COLO668 (cell line): ENCODE measurements around the gene LARP1B.
"Not testable (repeated sequence)": the region's sequence is repeated elsewhere in the genome, so short reads cannot be mapped to it uniquely, and the experiment has no call there.

Source experiments
- DNase-seq: peaks from one replicate; lab custom pipeline; 2025; ENCODE audit not compliant: unreplicated experiment; lab: John Stamatoyannopoulos, UW

The LARP1B gene

DNA sequence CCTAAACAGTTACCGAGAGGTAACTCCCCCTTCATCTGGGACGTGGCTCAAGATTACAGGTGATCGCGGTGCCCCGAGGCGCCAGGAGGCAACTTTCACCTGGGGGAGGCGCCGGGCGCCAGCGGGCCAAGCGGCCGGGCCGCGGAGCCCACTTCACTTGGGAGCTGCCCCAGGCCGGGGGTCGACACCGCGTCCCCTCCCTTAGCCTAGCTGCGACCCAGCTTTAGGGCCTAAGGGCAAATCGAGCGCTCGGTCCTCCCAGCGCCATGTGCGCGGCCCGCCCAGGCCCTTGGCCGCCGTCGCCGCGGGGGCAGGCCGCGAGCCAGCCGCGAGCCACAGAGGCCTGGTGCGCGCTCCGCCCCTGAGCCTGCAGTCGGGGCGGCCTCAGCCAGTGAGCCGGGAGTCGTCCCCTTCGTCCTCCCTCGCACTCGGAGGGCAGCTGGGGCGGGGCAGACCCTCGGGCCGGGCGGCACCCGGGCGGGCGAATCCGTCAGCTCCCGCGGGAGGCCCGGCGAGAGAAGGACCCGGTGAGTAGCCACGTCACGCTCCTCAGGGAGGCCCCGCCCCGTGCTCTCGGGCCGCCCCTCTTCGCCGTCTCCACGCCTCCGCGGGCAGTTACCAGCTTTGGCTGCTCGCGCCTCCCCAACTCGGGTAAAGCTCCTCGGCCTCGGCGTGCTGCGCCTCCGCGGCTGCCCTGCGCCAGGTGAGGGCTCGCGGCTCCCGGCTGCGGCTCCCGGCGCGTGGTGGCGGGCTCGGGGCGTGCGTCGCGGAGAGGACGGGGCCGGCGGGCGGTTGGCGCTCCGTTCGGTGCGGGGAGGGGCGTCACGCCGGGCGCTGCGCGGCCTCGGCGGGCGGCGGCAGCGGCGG is at the start of gene LARP1B:
TSS of gene LARP1B (plus strand) at position 614 of the 867 bp plus-strand sequence. CDS start 13,640 bp downstream, outside the sequence.
- DNase-seq = peak; percentile 98

DNA sequence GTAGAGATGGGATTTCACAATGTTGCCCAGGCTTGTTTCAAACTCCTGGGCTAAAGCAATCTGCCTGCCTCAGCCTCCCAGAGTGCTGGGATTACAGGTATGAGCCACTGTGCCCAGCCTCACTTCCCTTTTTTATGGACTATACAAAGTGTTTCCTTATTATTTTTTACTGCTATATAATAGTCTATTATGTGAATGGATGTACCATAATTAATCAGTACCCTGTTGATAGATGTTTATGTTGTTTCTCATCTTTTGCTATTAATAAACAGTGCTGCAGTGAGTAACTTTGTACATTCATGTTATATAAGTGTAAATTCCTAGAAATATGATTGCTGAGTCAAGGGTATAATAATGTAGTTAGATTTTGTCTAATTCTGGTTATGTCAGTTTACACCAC is 35.8 kb upstream of the LARP1B start:
- no peak for DNase-seq

DNA sequence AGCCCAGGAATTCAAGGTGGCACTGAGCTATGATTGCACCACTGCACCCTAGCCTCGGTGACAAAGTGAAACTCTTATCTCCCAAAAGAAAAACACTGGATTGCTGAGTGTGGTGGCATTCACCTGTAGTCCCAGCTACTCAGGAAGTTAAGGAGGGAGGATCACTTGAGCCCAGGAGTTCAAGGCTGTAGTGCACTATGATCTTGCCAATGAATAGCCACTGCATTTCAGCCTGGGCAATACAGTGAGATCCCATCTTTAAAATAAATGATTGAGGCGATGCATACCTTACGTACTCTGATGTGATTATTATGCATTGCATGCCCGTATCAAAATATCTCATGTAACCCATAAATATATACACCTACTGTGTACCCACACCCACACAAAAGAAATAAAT is 31.2 kb upstream of the LARP1B start:
- DNase-seq = no peak

DNA sequence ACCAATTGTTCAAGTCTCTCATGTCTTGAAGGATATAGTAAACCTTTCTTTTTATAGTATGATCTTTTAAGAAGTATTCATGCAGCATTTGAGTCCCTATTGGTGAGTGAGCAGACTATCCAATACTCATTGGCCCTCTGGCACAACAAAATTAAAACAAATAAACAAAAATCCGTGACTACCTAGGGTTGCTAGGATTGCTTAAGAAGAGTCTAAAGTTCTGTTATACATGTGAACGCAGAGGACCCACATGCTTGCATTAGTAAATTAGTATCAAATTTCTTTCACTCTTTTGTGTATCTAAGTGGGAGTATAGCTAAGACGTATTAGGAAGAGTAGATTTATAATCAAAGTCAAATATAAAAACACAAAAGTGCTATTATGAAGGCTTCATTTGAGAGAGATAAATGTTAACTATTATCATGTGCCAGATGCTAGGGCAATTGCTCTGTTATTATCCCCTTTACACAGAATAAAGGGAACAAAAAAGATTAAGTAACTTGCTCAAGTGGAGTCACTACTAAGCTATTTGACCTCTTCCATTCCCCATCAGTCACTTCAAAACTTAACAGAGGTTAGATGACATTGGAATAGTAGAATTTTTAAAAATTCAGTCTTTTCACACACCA is 29.2 kb upstream of the LARP1B start:
- no peak for DNase-seq

- no peak for DNase-seq
Measured at GRCh38 chr4:128039568-128039967, 21.5 kb upstream of the LARP1B start.

DNA sequence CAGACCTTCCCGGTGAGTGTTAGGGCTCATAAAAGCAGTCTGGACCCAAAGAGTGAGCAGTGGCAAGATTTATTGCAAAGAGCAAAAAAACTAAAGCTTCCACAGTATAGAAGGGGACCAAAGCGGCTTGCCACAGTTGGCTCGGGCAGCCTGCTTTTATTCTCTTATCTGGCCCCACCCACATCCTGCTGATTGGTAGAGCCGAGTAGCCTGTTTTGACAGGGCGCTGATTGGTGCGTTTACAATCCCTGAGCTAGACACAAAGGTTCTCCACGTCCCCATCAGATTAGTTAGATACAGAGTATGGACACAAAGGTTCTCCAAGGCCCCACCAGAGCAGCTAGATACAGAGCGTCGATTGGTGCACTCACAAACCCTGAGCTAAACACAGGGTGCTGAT is 14.1 kb upstream of the LARP1B start:
- not testable (repeated sequence) for DNase-seq

- not testable (repeated sequence) for DNase-seq
Measured at GRCh38 chr4:128047514-128047913, 13.6 kb upstream of the LARP1B start.

DNA sequence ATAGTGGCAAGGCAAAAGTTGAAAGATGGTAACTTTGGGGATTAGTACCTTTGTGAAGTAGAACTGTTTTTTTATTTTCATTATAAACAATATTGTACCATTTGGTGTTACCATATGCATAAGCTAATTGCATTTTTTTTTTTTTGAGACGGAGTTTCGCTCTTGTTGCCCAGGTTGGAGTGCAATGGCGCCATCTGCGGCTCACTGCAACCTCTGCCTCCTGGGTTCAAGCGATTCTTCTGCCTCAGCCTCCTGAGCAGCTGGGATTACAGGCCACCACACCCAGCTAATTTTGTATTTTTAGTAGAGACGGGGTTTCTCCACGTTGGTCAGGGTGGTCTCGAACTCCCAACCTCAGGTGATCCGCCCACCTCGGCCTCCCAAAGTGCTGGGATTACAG is 9.9 kb upstream of the LARP1B start:
- DNase-seq = peak; percentile 15

GRCh38 chr4:128054907-128055306 is 6.2 kb upstream of the LARP1B start:
- DNase-seq = not testable (repeated sequence)

- DNase-seq = not testable (repeated sequence)
Measured at GRCh38 chr4:128055441-128056206, 5.5 kb upstream of the LARP1B start.

- no peak for DNase-seq
Measured at GRCh38 chr4:128056396-128056795, 4.7 kb upstream of the LARP1B start.

GRCh38 chr4:128060121-128060698 is 902 bp upstream of the LARP1B start:
- no peak for DNase-seq

GRCh38 chr4:128061566-128062536 is 739 bp downstream of the LARP1B start:
- DNase-seq = peak; percentile 85

- DNase-seq = not testable (repeated sequence)
Measured at GRCh38 chr4:128066453-128066820, 5.3 kb downstream of the LARP1B start.

GRCh38 chr4:128068918-128069317 is 7.8 kb downstream of the LARP1B start:
- DNase-seq = peak; percentile 5

- DNase-seq = no peak
Measured at GRCh38 chr4:128076464-128076863, 15.4 kb downstream of the LARP1B start.

DNA sequence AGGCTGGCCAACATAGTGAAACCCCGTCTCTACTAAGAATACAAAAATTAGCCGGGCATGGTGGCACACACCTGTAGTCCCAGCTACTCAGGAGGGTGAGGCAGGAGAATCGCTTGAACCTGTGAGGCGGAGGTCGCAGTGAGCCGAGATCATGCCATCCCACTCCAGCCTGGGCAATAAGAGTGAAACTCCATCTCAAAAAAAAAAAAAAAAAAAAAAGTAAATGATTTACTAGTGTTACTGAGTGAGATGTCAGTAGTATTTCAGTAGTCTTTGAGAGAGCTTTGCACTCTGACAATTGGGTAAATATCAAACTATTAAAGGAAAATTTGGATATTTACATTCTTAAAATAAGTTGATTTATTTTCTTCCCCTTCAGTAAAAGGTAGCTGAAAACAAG is 34.2 kb downstream of the LARP1B start:
- not testable (repeated sequence) for DNase-seq

- DNase-seq = no peak
Measured at GRCh38 chr4:128107766-128108165, 46.7 kb downstream of the LARP1B start.

DNA sequence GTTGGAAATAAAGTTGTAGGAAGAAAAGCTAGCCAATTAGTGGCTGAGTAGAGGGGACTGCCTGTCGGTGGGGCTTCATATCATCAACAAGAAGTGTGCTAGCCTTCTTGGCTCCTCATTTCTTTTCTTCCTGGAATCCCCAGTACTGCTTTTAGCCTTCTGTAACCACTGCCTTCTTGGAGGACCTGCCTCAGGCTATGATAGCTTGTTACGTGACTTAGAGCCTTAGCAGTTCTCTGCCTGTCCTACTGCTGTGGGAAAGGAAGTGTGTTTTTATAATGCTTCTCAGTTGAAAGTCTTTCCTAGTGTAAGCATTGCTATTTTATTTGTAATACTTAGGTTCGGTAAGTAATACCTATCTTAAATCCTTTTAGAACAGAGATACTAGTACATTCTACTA is 61.9 kb downstream of the LARP1B start:
- no peak for DNase-seq

GRCh38 chr4:128130621-128131020 is 69.5 kb downstream of the LARP1B start:
- no peak for DNase-seq
